ENCODE results near the gene PCCB. TPM values are rescaled to one million over a fixed set of nuclear protein-coding genes. Genes with fewer than 3 reads are reported as not detected.

PCCB gene
- total and polyA plus RNA-seq, 2 of the 8 experiments (the other 6 are each of a cell fraction or from before 2014, with no cell fraction given) = 56.7 to 84.4 TPM

GRCh38 chr3:136270179-136270578 is 20.0 kb downstream of the PCCB start:
- CTCF ChIA-PET (ENCODE audit: partially characterized antibody) = interaction anchor here (0.9 to 1.0 kb wide), 2 partner anchors 19 to 744 kb away, joined by 3 to 4 read pairs; no protein-coding TSS in a partner anchor
- H3K4me1 ChIP-seq (replicated peaks in 1 of 4; ENCODE audit: control insufficient read depth in 3 of 4, insufficient read depth in 4 of 4, low read length in 3 of 4) = peaks cover 0 to 4% (median 0%) of the 10 kb centered on the region in 4 experiments; a peak in 1 of 7 replicates
- H2AK5ac ChIP-seq (ENCODE audit: low read depth, low read length) = no peak overlapping the region
- no peak overlapping the region for H3K4ac ChIP-seq (replicated peaks; ENCODE audit: insufficient read length, low read depth, low read length)
- no peak overlapping the region for H3K56ac ChIP-seq (replicated peaks; ENCODE audit: insufficient read length, low read depth, low read length)
- H3K23me2 ChIP-seq (ENCODE audit: low read depth, low read length) = no peaks in the 10 kb centered on the region
- POLR2A ChIA-PET (ENCODE audit: partially characterized antibody) = no interaction called here
- no peaks in the 10 kb centered on the region for H3K9me3 ChIP-seq (ENCODE audit: insufficient read depth in 2 of 2, low read depth in 1 of 2, low read length in 1 of 2)
- no peak overlapping the region for H3K23ac ChIP-seq (ENCODE audit: insufficient read length)
- DNase-seq (ENCODE audit: low read depth in 1 of 2, low spot score in 2 of 2) = no peak
- H3K4me3 ChIP-seq (ENCODE audit: extremely low read depth in 1 of 4, insufficient read depth in 2 of 4, low read depth in 3 of 4, low read length in 4 of 4) = no peak overlapping the region
- no peak for TF ChIP-seq SIN3A (conservative IDR thresholded peaks at IDR 0.05 in 1 of 2, IDR thresholded peaks at IDR 0.05 in 1 of 2; ENCODE audit: low read depth in 1 of 2, low read length in 2 of 2)
- no peak for TF ChIP-seq JUN (IDR thresholded peaks at IDR 0.05; ENCODE audit: low read depth, low read length)
- no peak for TF ChIP-seq CHD1 (IDR thresholded peaks at IDR 0.05; ENCODE audit: low read depth, low read length)
- TF ChIP-seq RFX5 (IDR thresholded peaks at IDR 0.05; ENCODE audit: borderline replicate concordance, low read depth, low read length) = no peak
- no peak overlapping the region for H3K4me2 ChIP-seq (ENCODE audit: insufficient read depth in 1 of 2, low read depth in 2 of 2, low read length in 2 of 2)
- peaks cover 0 to 5% (median 0%) of the 10 kb centered on the region in 4 experiments; a peak in 3 of 8 replicates for H3K36me3 ChIP-seq (ENCODE audit: control insufficient read depth in 2 of 4, insufficient read depth in 4 of 4, low read length in 3 of 4)
- no peak overlapping the region for H4K91ac ChIP-seq (replicated peaks; ENCODE audit: insufficient read length, low read length)
- no peak overlapping the region for H2BK15ac ChIP-seq (ENCODE audit: low read length)
- H2BK12ac ChIP-seq (ENCODE audit: low read depth, low read length) = no peak overlapping the region
- H3K9ac ChIP-seq (replicated peaks in 1 of 4; ENCODE audit: extremely low read depth in 1 of 4, low read depth in 3 of 4, low read length in 3 of 4) = no peak overlapping the region
- H3K79me1 ChIP-seq (ENCODE audit: low read depth, low read length) = no peaks in the 10 kb centered on the region
- H4K5ac ChIP-seq (ENCODE audit: insufficient read length, low read depth, low read length) = no peak overlapping the region
- no peak overlapping the region for H2BK20ac ChIP-seq (ENCODE audit: low read length)
- no peak overlapping the region for H4K8ac ChIP-seq (ENCODE audit: extremely low read depth, insufficient read depth, low read length)
- WGBS, 2 experiments (ENCODE audit: extremely low coverage in 1 of 2, insufficient coverage in 1 of 2, insufficient read length in 1 of 2, insufficient replicate concordance in 2 of 2, low coverage in 1 of 2, low lambda C conversion rate in 2 of 2, missing lambda C conversion rate in 1 of 2) = 92% methylated on average over 5 of the region's 5 CpGs; no CpG with 5 or more reads in 1 of the 2 experiments
- H2BK5ac ChIP-seq (ENCODE audit: low read depth, low read length) = no peak overlapping the region
- no peaks in the 10 kb centered on the region for H4K20me1 ChIP-seq (replicated peaks in 1 of 2; ENCODE audit: control insufficient read depth in 1 of 2, insufficient read depth in 2 of 2, low read length in 2 of 2)
- no peaks in the 10 kb centered on the region for H3K27me3 ChIP-seq (replicated peaks in 1 of 4; ENCODE audit: control insufficient read depth in 3 of 4, extremely low read depth in 1 of 4, insufficient read depth in 3 of 4, low read length in 3 of 4)
- peaks cover 0 to 27% of the 10 kb centered on the region in 2 experiments; a peak in 2 of 4 replicates for H3K79me2 ChIP-seq (ENCODE audit: control insufficient read depth in 1 of 2, insufficient read depth in 2 of 2, low read length in 2 of 2)
- no peak overlapping the region for H2BK120ac ChIP-seq (replicated peaks; ENCODE audit: low read depth, low read length)
- no peak overlapping the region for H3K14ac ChIP-seq (ENCODE audit: insufficient read length)
- H3K18ac ChIP-seq (ENCODE audit: extremely low read depth, low read length) = no peak overlapping the region
- no peak overlapping the region for H3K27ac ChIP-seq (ENCODE audit: low read depth, low read length)
- no peak for FAIRE-seq
- H2AFZ ChIP-seq (ENCODE audit: low read length) = no peak overlapping the region
